PC-3 (cell line): ENCODE measurements around the gene AQP2. TPM values are rescaled to one million over a fixed set of nuclear protein-coding genes. Genes with fewer than 3 reads are reported as not detected.

Experiments used
- ATAC-seq: fragments of 200-7000 bp; cut with Tn5 transposase; 2 replicates; pipeline ENCODE4 v1.9.1; 2020; ENCODE audit warnings: mild to moderate bottlenecking, moderate library complexity
- BruUV-seq: library from RNA; stranded (reverse); fragments of 400-500 nt; replicated peaks from 2 replicates; lab custom pipeline; 2021; lab: Mats Ljungman, UMichigan
- CTCF ChIA-PET: fragments of 300-600 bp; sonication (Branson Sonifier 250); formaldehyde crosslinking; loops from one replicate; lab custom pipeline; 2022; ENCODE audit warnings: antibody characterized with exemption; lab: Charles Lee
- POLR2A ChIA-PET: fragments of 300-600 bp; sonication (Branson Sonifier 250); formaldehyde crosslinking; loops from one replicate; lab custom pipeline; 2022; ENCODE audit warnings: antibody characterized with exemption; ENCODE audit not compliant: unreplicated experiment; lab: Charles Lee
- DNase-seq: peaks from one replicate; pipeline ENCODE4 v3.0.0-alpha.2; 2015
- H2AFZ ChIP-seq: fragments of 300-600 bp; sonication (generic); 2 replicates; pipeline ENCODE4 v1.6.0; 2016; ENCODE audit warnings: antibody characterized with exemption, low read length
- H3F3A ChIP-seq: fragments of 300-600 bp; sonication (generic); one replicate; pipeline ENCODE4 v1.6.0; 2017; ENCODE audit warnings: antibody characterized with exemption, low read length, control low read depth, mild to moderate bottlenecking; ENCODE audit not compliant: unreplicated experiment
- H3K27ac ChIP-seq: fragments of 300-600 bp; sonication (generic); 2 replicates; pipeline ENCODE4 v1.5.1; 2016; ENCODE audit warnings: mild to moderate bottlenecking, low read length
- H3K27me3 ChIP-seq: fragments of 300-600 bp; sonication (generic); 2 replicates; pipeline ENCODE4 v1.6.1; 2016; ENCODE audit warnings: low read length, mixed read lengths
- H3K36me3 ChIP-seq: fragments of 300-600 bp; sonication (generic); 2 replicates; pipeline ENCODE4 v1.6.1; 2016; ENCODE audit warnings: low read depth, mixed run types, low read length, mixed read lengths
- H3K4me1 ChIP-seq: fragments of 300-600 bp; sonication (generic); 2 replicates; pipeline ENCODE4 v1.5.1; 2016; ENCODE audit warnings: low read length; ENCODE audit not compliant: insufficient read depth
- H3K4me2 ChIP-seq: fragments of 300-600 bp; sonication (generic); 2 replicates; pipeline ENCODE4 v1.6.0; 2016; ENCODE audit warnings: low read length
- H3K4me3 ChIP-seq: fragments of 300-600 bp; sonication (generic); 2 replicates; pipeline ENCODE4 v1.5.1; 2016; ENCODE audit warnings: mild to moderate bottlenecking, low read length, mixed read lengths
- H3K79me2 ChIP-seq: fragments of 300-600 bp; sonication (generic); 2 replicates; pipeline ENCODE4 v1.6.1; 2017; ENCODE audit warnings: low read length, mixed read lengths
- H3K9ac ChIP-seq: fragments of 300-600 bp; sonication (generic); 2 replicates; pipeline ENCODE4 v1.6.0; 2016; ENCODE audit warnings: mild to moderate bottlenecking, low read length
- H3K9me2 ChIP-seq: fragments of 300-600 bp; sonication (generic); replicated peaks from 2 replicates; pipeline ENCODE4 v1.6.1; 2016; ENCODE audit warnings: mixed run types, low read length, mixed read lengths
- H3K9me3 ChIP-seq: fragments of 300-600 bp; sonication (generic); 2 replicates; pipeline ENCODE4 v1.6.1; 2016; ENCODE audit warnings: low read length, mixed read lengths
- H4K20me1 ChIP-seq: fragments of 300-600 bp; sonication (generic); 2 replicates; pipeline ENCODE4 v1.6.1; 2016; ENCODE audit warnings: low read length, mixed read lengths
- EZH2 ChIP-seq: fragments of 300-600 bp; sonication (generic); IDR thresholded peaks from one replicate; pipeline ENCODE4 v1.6.1; 2017; ENCODE audit warnings: antibody characterized with exemption, mild to moderate bottlenecking, low read length; ENCODE audit not compliant: unreplicated experiment
- EZH2phosphoT487 ChIP-seq: fragments of 300-600 bp; sonication (generic); IDR thresholded peaks from 2 replicates; pipeline ENCODE4 v1.6.1; 2018; ENCODE audit warnings: mild to moderate bottlenecking, antibody characterized with exemption, low read length, borderline replicate concordance
- intact Hi-C: fragments of 100-400 bp; cut with micrococcal nuclease; formaldehyde crosslinking; loops from 2 replicates; pipeline ENCODE4 v1.9.0; 2023
- total RNA-seq: library from RNA; depleted of rRNA; stranded (reverse); fragments of >200 nt; gene quantifications from 2 replicates; pipeline ENCODE4 v1.2.3, GENCODE V29; 2014
- TF ChIP-seq, protein P1 (sequence below): fragments of 300-600 bp; sonication (generic); conservative IDR thresholded peaks from 2 replicates; pipeline ENCODE4 v1.5.1; 2017; ENCODE audit warnings: antibody characterized with exemption, low read depth, mild to moderate bottlenecking, low read length

The AQP2 gene
- total RNA-seq, 1 experiment from 2014 or later: not detected

DNA sequence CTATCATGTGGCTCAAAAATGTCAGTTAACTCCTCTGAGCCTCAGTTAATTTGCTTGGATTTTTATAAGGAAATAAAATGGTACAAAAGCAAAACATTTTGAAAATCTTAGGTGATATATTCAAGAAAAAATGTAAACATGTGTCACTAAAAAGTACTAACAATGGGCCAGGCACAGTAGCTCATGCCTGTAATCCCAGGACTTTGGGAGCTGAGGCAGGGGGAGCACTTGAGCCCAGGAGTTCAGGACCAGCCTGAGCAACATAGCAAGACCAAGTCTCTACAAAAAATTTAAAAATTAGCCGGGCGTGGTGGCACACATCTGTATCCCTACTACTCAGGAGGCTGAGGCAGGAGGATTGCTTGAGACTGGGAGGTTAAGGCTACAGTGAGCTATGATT is 47.9 kb downstream of the AQP2 start:
- peaks cover 4% of the 10 kb centered on the region for H3F3A ChIP-seq
- H3K27ac ChIP-seq: no peak overlapping the region
- intact Hi-C loops: no loop called here
- no TSS peak for BruUV-seq
- H3K79me2 ChIP-seq: no peaks in the 10 kb centered on the region
- H4K20me1 ChIP-seq: no peaks in the 10 kb centered on the region
- no peaks in the 10 kb centered on the region for H3K4me1 ChIP-seq
- ATAC-seq (no peak), DNase-seq (no peak)
- no peaks in the 10 kb centered on the region for H3K9me2 ChIP-seq
- no peak overlapping the region for H2AFZ ChIP-seq
- ChIA-PET CTCF (no interaction called here), POLR2A (no interaction called here)
- no peak overlapping the region for H3K9ac ChIP-seq
- no peaks in the 10 kb centered on the region for H3K9me3 ChIP-seq
- no peaks in the 10 kb centered on the region for H3K27me3 ChIP-seq
- TF ChIP-seq EZH2phosphoT487: no peak
- no peak for TF ChIP-seq EZH2
- TF ChIP-seq, protein P1, sequence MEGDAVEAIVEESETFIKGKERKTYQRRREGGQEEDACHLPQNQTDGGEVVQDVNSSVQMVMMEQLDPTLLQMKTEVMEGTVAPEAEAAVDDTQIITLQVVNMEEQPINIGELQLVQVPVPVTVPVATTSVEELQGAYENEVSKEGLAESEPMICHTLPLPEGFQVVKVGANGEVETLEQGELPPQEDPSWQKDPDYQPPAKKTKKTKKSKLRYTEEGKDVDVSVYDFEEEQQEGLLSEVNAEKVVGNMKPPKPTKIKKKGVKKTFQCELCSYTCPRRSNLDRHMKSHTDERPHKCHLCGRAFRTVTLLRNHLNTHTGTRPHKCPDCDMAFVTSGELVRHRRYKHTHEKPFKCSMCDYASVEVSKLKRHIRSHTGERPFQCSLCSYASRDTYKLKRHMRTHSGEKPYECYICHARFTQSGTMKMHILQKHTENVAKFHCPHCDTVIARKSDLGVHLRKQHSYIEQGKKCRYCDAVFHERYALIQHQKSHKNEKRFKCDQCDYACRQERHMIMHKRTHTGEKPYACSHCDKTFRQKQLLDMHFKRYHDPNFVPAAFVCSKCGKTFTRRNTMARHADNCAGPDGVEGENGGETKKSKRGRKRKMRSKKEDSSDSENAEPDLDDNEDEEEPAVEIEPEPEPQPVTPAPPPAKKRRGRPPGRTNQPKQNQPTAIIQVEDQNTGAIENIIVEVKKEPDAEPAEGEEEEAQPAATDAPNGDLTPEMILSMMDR: no peak; the same call in 1 of the 2 replicates
- H3K36me3 ChIP-seq: peaks cover 73% of the 10 kb centered on the region
- no peak overlapping the region for H3K4me3 ChIP-seq
- H3K4me2 ChIP-seq: no peak overlapping the region

- Histone ChIP-seq H2AFZ (no peak overlapping the region), H3K27ac (no peak overlapping the region), H3K9me3 (no peaks in the 10 kb centered on the region), H3K9ac (no peak overlapping the region), H3K9me2 (no peaks in the 10 kb centered on the region), H4K20me1 (0 out of 2 replicates have a peak, but pooled peaks cover 6% of the 10 kb centered on the region), H3K79me2 (peaks cover 22% of the 10 kb centered on the region), H3K27me3 (no peaks in the 10 kb centered on the region), H3F3A (peaks cover 3% of the 10 kb centered on the region), H3K36me3 (peaks cover 73% of the 10 kb centered on the region), H3K4me2 (no peak overlapping the region), H3K4me1 (no peaks in the 10 kb centered on the region; the same call in 1 of the 2 replicates), H3K4me3 (no peak overlapping the region)
- intact Hi-C loops: no loop called here
- ChIA-PET POLR2A (no interaction called here), CTCF (interaction anchor here (0.6 kb wide), 1 partner anchor 27 kb away, joined by 6 read pairs; no protein-coding TSS in a partner anchor)
- DNase-seq (no peak), ATAC-seq (no peak)
- no TSS peak for BruUV-seq
- no peak for TF ChIP-seq EZH2phosphoT487
- TF ChIP-seq EZH2: no peak
- TF ChIP-seq, protein P1: no peak
These were observed 53.1 kb downstream of the AQP2 start for GRCh38 chr12:50003595-50003994.

DNA sequence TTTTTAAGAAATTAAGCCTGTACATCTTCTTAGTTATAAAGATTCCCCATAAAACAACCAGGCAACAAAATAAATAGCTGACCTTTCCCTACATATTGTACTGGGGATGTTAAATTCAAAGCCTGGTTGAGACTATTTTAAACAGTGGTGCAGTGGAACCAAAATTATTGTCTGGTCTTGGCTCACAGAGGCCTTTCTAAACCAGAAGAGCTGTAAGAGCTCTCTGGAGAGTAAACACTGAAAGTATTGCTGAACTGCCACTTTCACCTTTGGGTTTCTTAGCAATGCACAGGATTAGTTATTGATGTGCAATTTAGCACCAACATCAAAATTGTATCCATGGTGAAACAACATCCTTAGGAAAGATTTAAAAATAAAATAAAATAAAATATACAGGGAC is 54.2 kb downstream of the AQP2 start:
- Histone ChIP-seq H3K9me3 (no peaks in the 10 kb centered on the region), H3K36me3 (peaks cover 69% of the 10 kb centered on the region), H3K4me3 (no peak overlapping the region), H3K4me2 (no peak overlapping the region), H3K27me3 (no peaks in the 10 kb centered on the region), H4K20me1 (0 out of 2 replicates have a peak, but pooled peaks cover 6% of the 10 kb centered on the region), H2AFZ (no peak overlapping the region), H3K9ac (no peak overlapping the region), H3K4me1 (no peaks in the 10 kb centered on the region; the same call in 1 of the 2 replicates), H3K27ac (no peak overlapping the region), H3K79me2 (peaks cover 33% of the 10 kb centered on the region), H3K9me2 (no peaks in the 10 kb centered on the region), H3F3A (no peaks in the 10 kb centered on the region)
- BruUV-seq: no TSS peak
- ChIA-PET POLR2A (no interaction called here), CTCF (no interaction called here)
- TF ChIP-seq EZH2 (no peak), EZH2phosphoT487 (no peak)
- TF ChIP-seq, protein P1: no peak
- intact Hi-C loops: no loop called here
- ATAC-seq (no peak), DNase-seq (no peak)
